ACC112 (cell line): ENCODE results near the gene WDR43.

ENCODE experiments used
- H2AFZ ChIP-seq: fragments of 200-600 bp; sonication (generic); one replicate; pipeline ENCODE4 v1.6.0; 2017; ENCODE audit warnings: antibody characterized with exemption, low read length; ENCODE audit not compliant: unreplicated experiment
- H3K27ac ChIP-seq: fragments of 200-600 bp; sonication (generic); 2 replicates; pipeline ENCODE4 v1.5.1; 2014; ENCODE audit warnings: low read depth, mild to moderate bottlenecking, antibody characterized with exemption, low read length, moderate library complexity
- H3K27me3 ChIP-seq: fragments of 200-600 bp; sonication (generic); 2 replicates; pipeline ENCODE4 v1.6.1; 2014; ENCODE audit warnings: mild to moderate bottlenecking, antibody characterized with exemption, low read length, moderate library complexity, mixed read lengths; ENCODE audit not compliant: insufficient read depth
- H3K36me3 ChIP-seq: fragments of 200-600 bp; sonication (generic); 2 replicates; pipeline ENCODE4 v1.6.1; 2016; ENCODE audit warnings: mild to moderate bottlenecking, antibody characterized with exemption, low read length, moderate library complexity, mixed read lengths; ENCODE audit not compliant: insufficient read depth
- H3K4me1 ChIP-seq: fragments of 200-600 bp; sonication (generic); one replicate; pipeline ENCODE4 v1.6.1; 2016; ENCODE audit warnings: low read length, mixed read lengths; ENCODE audit not compliant: insufficient read depth, unreplicated experiment, control insufficient read depth
- H3K4me3 ChIP-seq: fragments of 200-600 bp; sonication (generic); 2 replicates; pipeline ENCODE4 v1.5.1; 2014; ENCODE audit warnings: mild to moderate bottlenecking, low read depth, low read length
- H3K79me2 ChIP-seq: fragments of 200-600 bp; sonication (generic); one replicate; pipeline ENCODE4 v1.6.0; 2016; ENCODE audit warnings: low read length; ENCODE audit not compliant: control insufficient read depth, unreplicated experiment, insufficient read depth

WDR43 gene

DNA sequence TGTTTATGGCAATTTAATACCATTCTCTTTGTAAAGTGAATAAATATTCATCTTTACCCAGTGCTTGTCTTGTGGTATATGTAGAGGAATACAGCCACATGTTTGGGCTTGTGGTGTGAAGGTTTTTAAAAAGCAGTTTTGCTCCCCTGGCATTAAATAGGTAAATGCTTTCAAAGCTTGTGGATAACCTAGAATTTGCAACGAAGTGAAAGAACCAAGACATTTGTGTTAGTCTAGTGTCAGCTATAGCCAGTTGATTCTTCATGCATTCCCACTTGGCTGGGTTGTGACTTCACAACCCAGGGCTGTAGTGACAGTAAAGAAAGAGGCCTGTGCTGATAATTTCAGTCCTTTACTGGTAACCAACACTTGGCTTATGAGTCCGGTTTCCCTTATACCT is 53.7 kb downstream of the WDR43 start:
- H3K36me3 ChIP-seq: peaks cover 50% of the 10 kb centered on the region

DNA sequence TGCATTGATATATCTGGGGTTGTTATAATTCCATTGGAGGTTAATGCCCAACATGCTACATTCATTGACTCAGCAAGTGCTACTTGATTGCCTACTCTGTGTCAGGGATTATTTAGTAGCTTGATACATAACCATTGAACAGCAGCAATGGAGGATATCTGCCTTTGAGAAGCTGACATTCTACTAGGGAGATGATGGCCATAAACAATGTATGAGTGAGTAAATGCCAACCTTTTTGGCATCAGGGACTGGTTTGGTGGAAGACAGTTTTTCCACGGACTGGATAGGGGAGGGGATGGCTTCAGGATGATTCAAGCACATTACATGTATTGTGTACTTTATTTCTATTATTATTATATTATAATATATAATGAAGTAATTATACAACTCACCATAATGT is 54.7 kb downstream of the WDR43 start:
- no peak overlapping the region for H3K27ac ChIP-seq
- no peak overlapping the region for H3K4me3 ChIP-seq
- no peak overlapping the region for H2AFZ ChIP-seq
- H3K27me3 ChIP-seq: no peaks in the 10 kb centered on the region
- H3K36me3 ChIP-seq: peaks cover 41% of the 10 kb centered on the region
- no peaks in the 10 kb centered on the region for H3K79me2 ChIP-seq
- peaks cover 27% of the 10 kb centered on the region for H3K4me1 ChIP-seq

More for the DNA sequence above, 53.7 kb downstream of the WDR43 start:
- peaks cover 27% of the 10 kb centered on the region for H3K4me1 ChIP-seq
- H3K27ac ChIP-seq: no peak overlapping the region
- no peak overlapping the region for H2AFZ ChIP-seq
- no peak overlapping the region for H3K4me3 ChIP-seq
- H3K79me2 ChIP-seq: no peaks in the 10 kb centered on the region
- no peaks in the 10 kb centered on the region for H3K27me3 ChIP-seq

DNA sequence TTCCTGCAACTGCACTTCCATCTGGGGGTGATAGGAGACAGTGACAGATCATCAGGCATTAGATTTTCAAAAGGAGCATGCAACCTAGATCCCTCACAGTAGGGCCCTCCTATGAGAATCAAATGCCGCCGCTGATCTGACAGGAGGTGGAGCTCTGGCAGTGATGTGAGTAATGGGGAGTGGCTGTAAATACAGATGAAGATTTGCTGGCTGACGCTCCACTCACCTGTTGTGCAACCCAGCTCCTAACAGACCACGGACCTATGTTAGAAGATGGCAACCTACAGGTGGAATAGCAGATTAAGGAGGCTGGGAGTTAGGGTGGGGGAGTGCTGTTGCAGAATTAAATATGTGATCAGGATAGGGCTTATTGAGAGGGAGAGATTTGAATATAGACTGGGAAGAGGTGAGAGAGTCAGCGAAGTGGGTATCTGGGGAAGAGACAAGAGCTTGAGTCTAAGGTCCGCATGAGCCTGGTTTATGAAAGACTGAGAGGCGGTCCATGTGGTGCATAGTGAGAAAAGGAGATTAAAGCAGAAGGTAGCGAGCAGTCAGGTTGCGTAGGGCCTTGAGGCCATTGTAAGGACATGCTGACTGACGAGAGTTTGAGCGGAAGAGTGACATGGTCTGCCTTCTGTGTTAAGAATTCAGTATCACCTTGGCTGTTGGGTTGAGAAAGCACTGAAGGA is 55.3 kb downstream of the WDR43 start:
- H3K4me1 ChIP-seq: peaks cover 27% of the 10 kb centered on the region
- no peaks in the 10 kb centered on the region for H3K27me3 ChIP-seq
- H2AFZ ChIP-seq: no peak overlapping the region
- peaks cover 39% of the 10 kb centered on the region for H3K36me3 ChIP-seq
- H3K79me2 ChIP-seq: no peaks in the 10 kb centered on the region
- no peak overlapping the region for H3K27ac ChIP-seq
- H3K4me3 ChIP-seq: no peak overlapping the region

DNA sequence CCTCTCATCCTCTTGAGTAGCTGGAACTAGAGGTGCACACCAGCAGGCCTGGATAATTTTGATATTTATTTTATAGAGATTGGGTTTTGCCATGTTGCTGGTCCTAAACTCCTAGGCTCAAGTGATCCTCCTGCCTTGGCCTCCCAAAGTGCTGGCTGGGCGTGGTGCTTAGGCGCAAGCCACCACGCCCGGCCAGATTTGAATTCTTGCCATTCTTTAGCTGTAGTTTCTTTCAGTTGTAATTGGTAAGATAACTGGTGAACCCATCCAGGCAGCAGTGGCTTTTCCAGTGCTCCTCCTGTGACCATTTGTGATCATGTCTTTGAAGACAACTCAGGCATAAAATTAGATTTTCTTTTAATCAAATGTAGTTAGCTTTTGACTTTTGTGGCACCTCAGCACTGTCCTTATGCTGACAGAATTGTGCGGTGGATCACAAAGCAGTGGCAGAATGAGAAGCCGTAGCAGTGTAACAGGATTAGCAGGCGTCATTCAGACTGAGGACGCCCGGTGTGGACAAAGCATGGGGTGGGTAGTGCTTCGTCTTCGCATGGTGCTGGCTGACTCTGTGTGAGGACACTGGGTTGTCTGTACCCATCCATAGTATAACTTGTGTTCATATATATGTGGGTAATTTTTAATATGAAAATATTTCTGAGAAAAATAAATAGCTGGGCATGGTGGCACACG is 56.6 kb downstream of the WDR43 start:
- Histone ChIP-seq H3K27ac (peak overlapping the region; percentile 84), H2AFZ (no peak overlapping the region), H3K4me1 (peaks cover 27% of the 10 kb centered on the region), H3K79me2 (no peaks in the 10 kb centered on the region), H3K36me3 (peaks cover 27% of the 10 kb centered on the region), H3K4me3 (no peak overlapping the region), H3K27me3 (no peaks in the 10 kb centered on the region)

DNA sequence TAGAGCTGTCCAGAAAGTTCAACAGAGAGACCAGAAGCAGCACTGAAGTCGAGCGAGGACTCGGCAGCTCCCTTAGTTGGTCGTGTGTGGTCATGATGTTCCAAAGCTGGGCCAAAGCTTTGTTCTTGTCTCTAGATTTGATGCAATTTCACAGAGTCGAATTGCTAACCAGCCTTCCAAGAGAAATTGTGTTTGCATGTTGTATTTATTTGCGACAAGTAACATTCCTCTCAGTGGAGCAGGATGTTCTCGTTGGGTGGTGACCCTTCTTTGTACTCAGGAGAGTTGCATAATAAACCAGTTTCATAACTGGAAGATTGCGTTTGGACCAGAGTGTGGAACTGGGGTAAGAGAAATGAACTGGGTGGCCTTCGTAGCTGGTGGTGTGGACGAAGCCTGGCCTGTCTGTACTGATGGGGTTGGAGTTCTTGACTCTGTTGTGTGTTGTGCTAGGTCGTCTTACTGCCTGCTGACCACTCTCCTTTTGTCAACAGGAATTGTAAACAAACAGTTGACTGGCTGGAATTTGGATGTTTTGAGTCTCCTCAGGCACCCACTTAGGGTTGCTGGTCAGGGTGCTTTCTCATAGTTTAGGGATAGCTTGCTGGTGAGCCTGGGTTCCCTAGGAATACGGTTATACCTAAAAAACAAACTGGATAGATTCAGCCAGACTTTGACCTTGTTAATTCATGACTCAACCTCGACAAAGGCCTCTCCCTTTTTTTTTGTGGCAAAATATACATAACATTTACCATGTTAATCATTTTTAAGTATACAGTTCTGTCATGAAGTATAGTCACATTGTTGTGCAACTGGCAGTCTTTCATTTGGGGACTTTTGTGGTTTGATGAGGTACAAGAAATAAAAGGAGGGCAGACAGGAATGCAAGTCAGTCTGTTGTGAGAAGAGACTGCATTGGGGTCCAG is 57.7 kb downstream of the WDR43 start:
- Histone ChIP-seq H3K27ac (peak overlapping the region; percentile 84), H3K79me2 (no peaks in the 10 kb centered on the region), H3K4me3 (peak overlapping the region; percentile 46; the same call in 1 of the 2 replicates), H2AFZ (no peak overlapping the region), H3K27me3 (no peaks in the 10 kb centered on the region), H3K36me3 (peaks cover 20% of the 10 kb centered on the region), H3K4me1 (peaks cover 27% of the 10 kb centered on the region)

DNA sequence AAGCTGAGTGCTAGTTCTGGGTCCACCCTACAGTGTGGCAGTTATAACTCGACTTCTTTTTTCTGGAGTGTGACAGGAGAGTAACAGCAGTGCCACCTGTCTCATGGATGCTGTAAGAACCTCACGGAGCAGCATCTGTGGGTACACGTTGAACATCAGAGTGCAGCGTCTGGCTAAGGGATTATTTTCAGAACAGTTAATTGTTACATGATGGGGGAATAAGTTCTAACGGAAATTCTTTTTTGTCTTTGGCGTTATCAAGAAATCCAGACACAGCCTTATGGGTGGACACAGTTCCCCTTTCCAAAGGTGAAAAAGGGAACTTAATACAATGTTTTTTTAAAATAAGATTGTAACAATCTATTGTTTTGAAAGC is 58.4 kb downstream of the WDR43 start:
- Histone ChIP-seq H2AFZ (no peak overlapping the region), H3K27ac (peak overlapping the region; percentile 84)

DNA sequence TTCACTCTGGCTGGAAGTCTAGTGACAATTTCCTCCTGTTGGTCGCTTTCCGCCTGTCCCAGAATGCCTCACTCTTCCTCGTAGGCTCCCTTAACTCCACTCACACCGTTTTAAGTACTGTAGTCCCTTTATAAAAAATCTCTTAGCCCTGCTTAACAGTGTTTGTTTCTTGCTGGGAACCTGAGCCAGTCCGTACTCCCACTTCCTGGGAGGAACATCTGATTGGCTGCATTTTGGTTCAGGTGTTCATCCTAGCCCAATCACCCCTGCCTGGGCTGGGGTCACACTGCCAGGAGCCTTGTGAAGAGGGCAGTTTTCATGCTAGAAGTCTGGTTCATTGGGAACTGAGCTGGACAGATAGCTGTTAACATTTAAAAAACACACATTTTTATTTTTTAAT is 61.0 kb downstream of the WDR43 start:
- peaks cover 22% of the 10 kb centered on the region for H3K4me1 ChIP-seq
- no peak overlapping the region for H3K4me3 ChIP-seq
- no peaks in the 10 kb centered on the region for H3K79me2 ChIP-seq
- no peaks in the 10 kb centered on the region for H3K36me3 ChIP-seq
- H2AFZ ChIP-seq: no peak overlapping the region
- H3K27ac ChIP-seq: no peak overlapping the region
- H3K27me3 ChIP-seq: no peaks in the 10 kb centered on the region

More for the DNA sequence above, 58.4 kb downstream of the WDR43 start:
- peaks cover 27% of the 10 kb centered on the region for H3K4me1 ChIP-seq
- H3K27me3 ChIP-seq: no peaks in the 10 kb centered on the region
- peaks cover 17% of the 10 kb centered on the region for H3K36me3 ChIP-seq
- no peaks in the 10 kb centered on the region for H3K79me2 ChIP-seq
- no peak overlapping the region for H3K4me3 ChIP-seq

DNA sequence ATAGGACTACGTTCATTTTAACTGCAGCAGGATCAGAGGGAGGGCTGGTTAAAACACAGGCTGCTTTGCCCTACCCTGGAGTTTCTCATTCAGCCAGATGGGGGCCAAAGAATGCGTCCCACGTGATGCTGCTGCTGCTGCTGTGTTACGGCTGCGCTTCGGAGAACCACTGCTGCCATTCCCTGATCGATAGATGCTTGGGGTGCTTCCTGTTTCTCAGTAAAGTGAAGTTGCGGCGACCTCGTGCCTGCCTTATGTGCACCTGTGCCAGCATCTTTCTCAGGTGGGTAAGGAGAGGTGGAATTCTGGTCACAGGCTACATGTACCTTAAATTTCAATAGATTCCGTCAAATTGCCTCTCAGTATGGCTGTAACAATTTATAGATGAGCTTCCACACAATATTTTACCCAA is 62.0 kb downstream of the WDR43 start:
- H3K4me3 ChIP-seq: peak overlapping the region; percentile 62; the same call in 1 of the 2 replicates
- H3K36me3 ChIP-seq: no peaks in the 10 kb centered on the region
- H3K27me3 ChIP-seq: no peaks in the 10 kb centered on the region
- peaks cover 16% of the 10 kb centered on the region for H3K4me1 ChIP-seq
- peak overlapping the region; percentile 61 for H2AFZ ChIP-seq
- no peaks in the 10 kb centered on the region for H3K79me2 ChIP-seq
- H3K27ac ChIP-seq: no peak overlapping the region

DNA sequence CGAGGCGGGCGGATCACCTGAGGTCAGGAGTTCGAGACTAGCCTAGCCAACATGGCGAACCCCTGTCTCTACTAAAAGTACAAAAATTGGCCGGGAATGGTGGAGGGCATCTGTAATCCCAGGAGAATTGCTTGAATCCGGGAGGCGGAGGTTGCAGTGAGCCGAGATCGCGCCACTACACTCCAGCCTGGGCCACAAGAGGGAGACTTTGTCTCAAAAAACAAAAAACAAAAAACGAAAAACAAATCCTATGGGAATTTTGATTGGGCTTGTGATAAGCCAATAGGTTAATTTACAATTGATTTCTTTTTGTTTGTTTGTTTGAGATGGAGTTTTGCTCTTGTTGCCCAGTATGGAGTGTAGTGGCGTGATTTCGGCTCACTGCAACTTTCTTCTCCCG is 62.4 kb downstream of the WDR43 start:
- no peak overlapping the region for H3K27ac ChIP-seq
- no peak overlapping the region for H2AFZ ChIP-seq
- no peaks in the 10 kb centered on the region for H3K27me3 ChIP-seq
- peaks cover 11% of the 10 kb centered on the region for H3K4me1 ChIP-seq
- no peaks in the 10 kb centered on the region for H3K36me3 ChIP-seq
- no peaks in the 10 kb centered on the region for H3K79me2 ChIP-seq
- peak overlapping the region; percentile 62; the same call in 1 of the 2 replicates for H3K4me3 ChIP-seq

DNA sequence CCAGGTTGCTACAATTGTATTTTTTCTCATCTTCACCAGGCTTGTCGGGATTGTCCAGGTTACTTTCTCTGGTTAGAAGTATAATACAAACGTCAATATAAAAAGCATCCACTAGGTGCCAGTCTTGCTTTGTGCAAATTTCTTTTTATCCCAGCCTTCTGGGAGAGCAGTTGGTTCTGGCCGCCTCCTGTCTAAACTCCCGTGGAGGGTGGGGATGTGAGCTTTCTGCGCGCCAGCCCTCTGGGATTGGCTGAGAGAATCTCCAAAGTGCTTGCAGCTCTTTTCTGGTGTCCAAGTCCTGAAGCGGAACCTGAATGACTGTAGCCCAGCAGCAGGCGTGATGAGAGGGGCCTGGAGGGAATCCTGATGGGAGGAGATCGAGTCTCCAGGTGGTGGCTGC is 64.2 kb downstream of the WDR43 start:
- Histone ChIP-seq H3K4me1 (peaks cover 4% of the 10 kb centered on the region), H3K36me3 (no peaks in the 10 kb centered on the region), H2AFZ (no peak overlapping the region), H3K27ac (no peak overlapping the region), H3K4me3 (no peak overlapping the region), H3K27me3 (no peaks in the 10 kb centered on the region), H3K79me2 (no peaks in the 10 kb centered on the region)
